K562 (cell line): ENCODE results near the gene RALY. TPM values are rescaled to one million over a fixed set of nuclear protein-coding genes. Genes with fewer than 3 reads are reported as not detected.

Experiments used
- CSDE1 ChIP-seq, 2 experiments: fragments of 450-650 bp; IDR thresholded peaks; 2 replicates each; pipeline ENCODE4 v1.6.1; 2016; ENCODE audit warnings: mild to moderate bottlenecking in 1 of 2
- HLTF ChIP-seq: fragments of 450-650 bp; IDR thresholded peaks from 2 replicates; pipeline ENCODE4 v1.6.1; 2016
- MEF2D ChIP-seq: conservative IDR thresholded peaks from 2 replicates; pipeline ENCODE4 v1.6.1; 2016; ENCODE audit warnings: low read depth, missing genetic modification characterization, missing compliant biosample characterization
- NR2C2 ChIP-seq, 2 experiments: fragments of 200-800 bp in 1 of 2; sonication (Bioruptor generic) in 1 of 2; sonication (generic) in 1 of 2; formaldehyde crosslinking in 1 of 2; IDR thresholded peaks; 2 replicates each; pipeline versions ENCODE4 v1.6.1 to v1.8.0; 2016 to 2022; ENCODE audit warnings: mild to moderate bottlenecking in 1 of 2, missing compliant biosample characterization in 1 of 2, missing genetic modification characterization in 1 of 2, missing genetic modification reagents in 1 of 2
- POLR2H ChIP-seq: IDR thresholded peaks from 2 replicates; pipeline ENCODE4 v1.6.1; 2016; ENCODE audit warnings: missing genetic modification characterization, low read depth, mild to moderate bottlenecking, control low read depth, missing compliant biosample characterization, moderate library complexity
- POU5F1 ChIP-seq: fragments of 150-350 bp; IDR thresholded peaks from 2 replicates; pipeline ENCODE4 v1.6.1; 2014; ENCODE audit warnings: borderline replicate concordance, low read length, low read depth, mild to moderate bottlenecking; ENCODE audit not compliant: partially characterized antibody
- RB1 ChIP-seq: fragments of 450-650 bp; IDR thresholded peaks from 2 replicates; pipeline ENCODE4 v1.6.1; 2017; ENCODE audit warnings: low read depth, mild to moderate bottlenecking
- RBM25 ChIP-seq: fragments of 200-400 bp; formaldehyde crosslinking; IDR thresholded peaks from 2 replicates; pipeline ENCODE4 v1.6.1; 2018; ENCODE audit warnings: low read length, low read depth, moderate library complexity; ENCODE audit not compliant: severe bottlenecking
- RUNX1 ChIP-seq: sonication (generic); IDR thresholded peaks from 2 replicates; pipeline ENCODE4 v1.6.1; 2016; ENCODE audit warnings: antibody characterized with exemption, low read depth
- SRSF1 ChIP-seq: fragments of 200-400 bp; formaldehyde crosslinking; IDR thresholded peaks from 2 replicates; pipeline ENCODE4 v1.6.1; 2017; ENCODE audit warnings: mild to moderate bottlenecking, low read depth, low read length, moderate library complexity
- TGIF2 ChIP-seq: sonication (generic); formaldehyde crosslinking; IDR thresholded peaks from 2 replicates; pipeline ENCODE4 v1.8.1; 2022; ENCODE audit warnings: mild to moderate bottlenecking, missing genetic modification reagents, moderate library complexity
- ZFX ChIP-seq: sonication (generic); formaldehyde crosslinking; IDR thresholded peaks from 2 replicates; pipeline ENCODE4 v1.8.0; 2022; ENCODE audit warnings: mild to moderate bottlenecking, missing genetic modification reagents, moderate library complexity
- ZNF212 ChIP-seq: fragments of 450-650 bp; formaldehyde crosslinking; IDR thresholded peaks from 2 replicates; pipeline ENCODE4 v1.4.0; 2020; ENCODE audit warnings: mild to moderate bottlenecking
- ZNF23 ChIP-seq: fragments of 250-450 bp; sonication (Bioruptor Pico); IDR thresholded peaks from 2 replicates; pipeline ENCODE4 v1.4.0; 2020; ENCODE audit warnings: mild to moderate bottlenecking
- ZNF232 ChIP-seq: sonication (generic); formaldehyde crosslinking; IDR thresholded peaks from 2 replicates; pipeline ENCODE4 v1.8.0; 2022; ENCODE audit warnings: mild to moderate bottlenecking, missing genetic modification reagents
- polyA plus RNA-seq, 8 experiments: library from polyadenylated mRNA; depleted of rRNA in 4 of 8; stranded (reverse) in 5 of 8; unstranded in 3 of 8; fragments of >200 nt; fragmentation: Nextera tagmentation in 2 of 8; fragmentation: Illumina TruSeq in 1 of 8; extraction: Ambion mirVana in 2 of 8; extraction: Trizol in 1 of 8; gene quantifications; 2 replicates each; pipeline versions ENCODE4 v1.2.1 to v1.2.3, GENCODE V29; 2011 to 2014; ENCODE audit warnings: inconsistent platforms in 1 of 8, missing spikeins in 1 of 8
- total RNA-seq, 7 experiments: library from RNA; depleted of rRNA in 6 of 7; stranded (reverse); fragments of >200 nt in 6 of 7; fragmentation: Illumina TruSeq in 2 of 7; extraction: Trizol in 2 of 7; gene quantifications; 2 replicates each; pipeline versions ENCODE4 v1.2.1 to v1.2.3, GENCODE V29; 2011 to 2021; ENCODE audit warnings: low replicate concordance in 1 of 7
- TF ChIP-seq, protein P1 (sequence below): sonication (generic); formaldehyde crosslinking; IDR thresholded peaks from 2 replicates; pipeline ENCODE4 v1.8.1; 2022; ENCODE audit warnings: missing genetic modification reagents
- TF ChIP-seq, protein P2 (sequence below): fragments of 450-650 bp; IDR thresholded peaks from 2 replicates; pipeline ENCODE4 v1.6.1; 2016; ENCODE audit warnings: low read depth
- TF ChIP-seq, protein P3 (sequence below): fragments of 250-450 bp; sonication (Bioruptor Pico); IDR thresholded peaks from 2 replicates; pipeline ENCODE4 v1.8.0; 2022; ENCODE audit warnings: moderate library complexity, mild to moderate bottlenecking, inconsistent platforms

The RALY gene
- total and polyA plus RNA-seq, 9 of the 15 experiments (the other 6 are each of a cell fraction or from before 2014, with no cell fraction given): 0.80 to 207 (median 128) TPM

DNA sequence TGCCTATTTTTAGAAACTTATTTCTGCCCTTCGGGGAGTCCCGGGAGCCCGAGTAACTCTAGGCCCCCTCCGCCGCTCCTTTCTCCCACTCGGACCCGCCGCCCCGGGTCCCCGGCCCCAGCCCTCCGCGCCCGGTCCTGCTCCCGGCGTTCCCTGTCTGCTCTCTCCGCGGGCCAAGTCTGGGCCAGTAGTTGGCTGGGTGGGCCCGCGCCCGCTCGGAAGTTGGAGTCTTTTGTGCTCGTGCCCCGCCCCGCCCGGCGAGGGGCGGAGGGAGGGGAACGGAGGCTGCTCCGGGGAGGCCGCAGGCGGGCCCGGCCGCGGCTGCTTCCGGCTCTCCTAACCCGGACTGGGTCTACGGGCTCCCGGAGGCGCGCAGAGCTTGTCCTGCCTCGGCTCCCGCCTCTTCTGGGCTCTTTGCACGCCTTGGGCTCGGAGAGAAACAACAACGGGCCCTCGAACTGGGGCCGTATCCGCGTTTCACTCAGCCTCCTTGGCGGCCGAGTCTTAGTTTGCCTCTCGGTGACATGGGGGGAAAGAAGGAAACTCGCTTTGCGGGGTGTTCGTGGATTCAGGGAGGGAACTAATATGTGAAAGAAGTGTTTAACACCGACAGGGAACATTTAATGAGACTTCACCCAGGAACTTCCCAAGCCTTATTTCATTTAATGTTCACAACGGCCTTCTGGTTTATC, 657 bp downstream of the RALY start (continued):
- TF ChIP-seq POLR2H (tag) (peak; percentile 27; the same call in 1 of the 2 replicates), ZNF212 (CRISPR knock-in tag) (no peak), MEF2D (tag) (peak; percentile 67; the same call in 1 of the 2 replicates), TGIF2 (CRISPR knock-in tag) (0 out of 2 replicates have a peak, but pooled peaks have one; percentile 24), RUNX1 (no peak), ZFX (peak; percentile 89), RBM25 (peak; percentile 52), ZNF23 (CRISPR knock-in tag) (no peak), NR2C2 (CRISPR knock-in tag; IDR thresholded peaks at IDR 0.05) (no peak), NR2C2 (tag; IDR thresholded peaks at IDR 0.05) (no peak), POU5F1 (no peak), RB1 (peak; percentile 69), HLTF (no peak), SRSF1 (no peak), CSDE1 (IDR thresholded peaks at IDR 0.05) (no peak), ZNF232 (no peak)
- TF ChIP-seq, protein P1, sequence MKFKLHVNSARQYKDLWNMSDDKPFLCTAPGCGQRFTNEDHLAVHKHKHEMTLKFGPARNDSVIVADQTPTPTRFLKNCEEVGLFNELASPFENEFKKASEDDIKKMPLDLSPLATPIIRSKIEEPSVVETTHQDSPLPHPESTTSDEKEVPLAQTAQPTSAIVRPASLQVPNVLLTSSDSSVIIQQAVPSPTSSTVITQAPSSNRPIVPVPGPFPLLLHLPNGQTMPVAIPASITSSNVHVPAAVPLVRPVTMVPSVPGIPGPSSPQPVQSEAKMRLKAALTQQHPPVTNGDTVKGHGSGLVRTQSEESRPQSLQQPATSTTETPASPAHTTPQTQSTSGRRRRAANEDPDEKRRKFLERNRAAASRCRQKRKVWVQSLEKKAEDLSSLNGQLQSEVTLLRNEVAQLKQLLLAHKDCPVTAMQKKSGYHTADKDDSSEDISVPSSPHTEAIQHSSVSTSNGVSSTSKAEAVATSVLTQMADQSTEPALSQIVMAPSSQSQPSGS (CRISPR knock-in tag): no peak
- TF ChIP-seq, protein P2, sequence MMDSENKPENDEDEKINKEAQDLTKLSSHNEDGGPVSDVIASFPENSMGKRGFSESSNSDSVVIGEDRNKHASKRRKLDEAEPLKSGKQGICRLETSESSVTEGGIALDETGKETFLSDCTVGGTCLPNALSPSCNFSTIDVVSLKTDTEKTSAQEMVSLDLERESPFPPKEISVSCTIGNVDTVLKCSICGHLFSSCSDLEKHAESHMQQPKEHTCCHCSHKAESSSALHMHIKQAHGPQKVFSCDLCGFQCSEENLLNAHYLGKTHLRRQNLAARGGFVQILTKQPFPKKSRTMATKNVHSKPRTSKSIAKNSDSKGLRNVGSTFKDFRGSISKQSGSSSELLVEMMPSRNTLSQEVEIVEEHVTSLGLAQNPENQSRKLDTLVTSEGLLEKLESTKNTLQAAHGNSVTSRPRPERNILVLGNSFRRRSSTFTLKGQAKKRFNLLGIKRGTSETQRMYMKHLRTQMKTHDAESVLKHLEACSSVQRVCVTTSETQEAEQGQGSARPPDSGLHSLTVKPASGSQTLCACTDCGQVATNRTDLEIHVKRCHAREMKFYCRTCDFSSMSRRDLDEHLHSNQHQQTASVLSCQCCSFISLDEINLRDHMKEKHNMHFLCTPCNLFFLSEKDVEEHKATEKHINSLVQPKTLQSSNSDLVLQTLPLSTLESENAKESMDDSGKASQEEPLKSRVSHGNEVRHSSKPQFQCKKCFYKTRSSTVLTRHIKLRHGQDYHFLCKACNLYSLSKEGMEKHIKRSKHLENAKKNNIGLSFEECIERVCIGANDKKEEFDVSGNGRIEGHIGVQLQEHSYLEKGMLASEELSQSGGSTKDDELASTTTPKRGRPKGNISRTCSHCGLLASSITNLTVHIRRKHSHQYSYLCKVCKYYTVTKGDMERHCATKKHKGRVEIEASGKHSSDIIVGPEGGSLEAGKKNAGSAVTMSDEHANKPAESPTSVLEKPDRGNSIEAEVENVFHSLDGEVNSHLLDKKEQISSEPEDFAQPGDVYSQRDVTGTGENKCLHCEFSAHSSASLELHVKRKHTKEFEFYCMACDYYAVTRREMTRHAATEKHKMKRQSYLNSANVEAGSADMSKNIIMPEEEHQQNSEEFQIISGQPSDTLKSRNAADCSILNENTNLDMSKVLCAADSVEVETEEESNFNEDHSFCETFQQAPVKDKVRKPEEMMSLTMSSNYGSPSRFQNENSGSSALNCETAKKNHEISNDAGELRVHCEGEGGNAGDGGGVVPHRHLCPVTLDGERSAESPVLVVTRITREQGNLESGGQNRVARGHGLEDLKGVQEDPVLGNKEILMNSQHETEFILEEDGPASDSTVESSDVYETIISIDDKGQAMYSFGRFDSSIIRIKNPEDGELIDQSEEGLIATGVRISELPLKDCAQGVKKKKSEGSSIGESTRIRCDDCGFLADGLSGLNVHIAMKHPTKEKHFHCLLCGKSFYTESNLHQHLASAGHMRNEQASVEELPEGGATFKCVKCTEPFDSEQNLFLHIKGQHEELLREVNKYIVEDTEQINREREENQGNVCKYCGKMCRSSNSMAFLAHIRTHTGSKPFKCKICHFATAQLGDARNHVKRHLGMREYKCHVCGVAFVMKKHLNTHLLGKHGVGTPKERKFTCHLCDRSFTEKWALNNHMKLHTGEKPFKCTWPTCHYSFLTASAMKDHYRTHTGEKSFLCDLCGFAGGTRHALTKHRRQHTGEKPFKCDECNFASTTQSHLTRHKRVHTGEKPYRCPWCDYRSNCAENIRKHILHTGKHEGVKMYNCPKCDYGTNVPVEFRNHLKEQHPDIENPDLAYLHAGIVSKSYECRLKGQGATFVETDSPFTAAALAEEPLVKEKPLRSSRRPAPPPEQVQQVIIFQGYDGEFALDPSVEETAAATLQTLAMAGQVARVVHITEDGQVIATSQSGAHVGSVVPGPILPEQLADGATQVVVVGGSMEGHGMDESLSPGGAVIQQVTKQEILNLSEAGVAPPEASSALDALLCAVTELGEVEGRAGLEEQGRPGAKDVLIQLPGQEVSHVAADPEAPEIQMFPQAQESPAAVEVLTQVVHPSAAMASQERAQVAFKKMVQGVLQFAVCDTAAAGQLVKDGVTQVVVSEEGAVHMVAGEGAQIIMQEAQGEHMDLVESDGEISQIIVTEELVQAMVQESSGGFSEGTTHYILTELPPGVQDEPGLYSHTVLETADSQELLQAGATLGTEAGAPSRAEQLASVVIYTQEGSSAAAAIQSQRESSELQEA: peak; percentile 78
- TF ChIP-seq, protein P3, sequence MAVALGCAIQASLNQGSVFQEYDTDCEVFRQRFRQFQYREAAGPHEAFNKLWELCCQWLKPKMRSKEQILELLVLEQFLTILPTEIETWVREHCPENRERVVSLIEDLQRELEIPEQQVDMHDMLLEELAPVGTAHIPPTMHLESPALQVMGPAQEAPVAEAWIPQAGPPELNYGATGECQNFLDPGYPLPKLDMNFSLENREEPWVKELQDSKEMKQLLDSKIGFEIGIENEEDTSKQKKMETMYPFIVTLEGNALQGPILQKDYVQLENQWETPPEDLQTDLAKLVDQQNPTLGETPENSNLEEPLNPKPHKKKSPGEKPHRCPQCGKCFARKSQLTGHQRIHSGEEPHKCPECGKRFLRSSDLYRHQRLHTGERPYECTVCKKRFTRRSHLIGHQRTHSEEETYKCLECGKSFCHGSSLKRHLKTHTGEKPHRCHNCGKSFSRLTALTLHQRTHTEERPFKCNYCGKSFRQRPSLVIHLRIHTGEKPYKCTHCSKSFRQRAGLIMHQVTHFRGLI (CRISPR knock-in tag): no peak
